Sigmoid colon (tissue), 7 donors: ENCODE measurements around the gene SMURF2. TPM values are rescaled to one million over a fixed set of nuclear protein-coding genes. Genes with fewer than 3 reads are reported as not detected.

Experiments used
- DNase-seq: peaks from one replicate; pipeline ENCODE4 v3.0.0-alpha.2; 2019
- H3K27ac ChIP-seq, 4 donors: fragments of 200-600 bp; sonication (generic); one replicate each; pipeline ENCODE4 v1.5.1; 2016 to 2019; ENCODE audit warnings: mild to moderate bottlenecking in 1 of 4
- H3K27me3 ChIP-seq, 3 donors: fragments of 200-600 bp; sonication (generic); one replicate each; pipeline ENCODE4 v1.5.1; 2019; ENCODE audit warnings: mild to moderate bottlenecking in 1 of 3
- H3K36me3 ChIP-seq, 4 donors: fragments of 200-600 bp; sonication (generic); one replicate each; pipeline ENCODE4 v1.5.1; 2016 to 2019
- H3K4me1 ChIP-seq, 4 donors: fragments of 200-600 bp; sonication (generic); one replicate each; pipeline ENCODE4 v1.5.1; 2017 to 2019
- H3K4me3 ChIP-seq, 4 donors: fragments of 200-600 bp; sonication (generic); one replicate each; pipeline ENCODE4 v1.5.1; 2017 to 2019; ENCODE audit warnings: mild to moderate bottlenecking in 2 of 4, moderate library complexity in 1 of 4
- H3K9me3 ChIP-seq, 4 donors: fragments of 200-600 bp in 3 of 4; sonication (generic) in 3 of 4; one replicate each; pipeline versions ENCODE4 v1.5.1 to v1.6.1; 2013 to 2019
- EP300 ChIP-seq, 4 donors: sonication (generic); formaldehyde crosslinking; IDR thresholded peaks; one replicate each; pipeline ENCODE4 v1.6.1; 2017; ENCODE audit warnings: antibody characterized with exemption in 4 of 4
- POLR2A ChIP-seq, 2 donors: fragments of 450-650 bp; IDR thresholded peaks; one replicate each; pipeline ENCODE4 v1.6.1; 2016; ENCODE audit warnings: antibody characterized with exemption in 2 of 2, mild to moderate bottlenecking in 2 of 2, moderate library complexity in 2 of 2
- POLR2AphosphoS5 ChIP-seq, 4 donors: sonication (generic); formaldehyde crosslinking; IDR thresholded peaks; one replicate each; pipeline ENCODE4 v1.6.1; 2017; ENCODE audit warnings: antibody characterized with exemption in 4 of 4
- WGBS, 2 donors: extraction: QIAGEN DNeasy Blood & Tissue Kit; methylation state at CpG; one replicate each; pipeline ENCODE4 v1.1.7; 2013; 5-methylcytosine and 5-hydroxymethylcytosine counted together
- intact Hi-C: fragments of 100-400 bp; cut with DNase I; formaldehyde crosslinking; loops from one replicate; pipeline ENCODE4 v1.15.1; 2023
- polyA plus RNA-seq, 3 donors: library from polyadenylated mRNA; stranded (reverse); fragments of 200-250 nt; gene quantifications; one replicate each; pipeline ENCODE4 v1.2.3, GENCODE V29; 2013
- total RNA-seq, 4 donors: library from RNA; depleted of rRNA; stranded (reverse); fragments of >200 nt; gene quantifications; one replicate each; pipeline ENCODE4 v1.1.0, GENCODE V29; 2016
- TF ChIP-seq, protein P1 (sequence below), 4 experiments: fragments of 450-650 bp in 3 of 4; fragments of 200-600 bp in 1 of 4; IDR thresholded peaks; one replicate each; pipeline ENCODE4 v1.5.1; 2016 to 2019; ENCODE audit warnings: antibody characterized with exemption in 4 of 4, mild to moderate bottlenecking in 3 of 4, moderate library complexity in 2 of 4
- donor health status: healthy with polysubstance abuse.
- donor health status: Bipolar disorder and iron deficiency.
- donor health status: healthy.

The SMURF2 gene
- total and polyA plus RNA-seq, 7 donors = 5.8 to 30.2 (median 23.8) TPM

GRCh38 chr17:64544742-64545141 lies 117.4 kb downstream of the SMURF2 start:
- Histone ChIP-seq H3K27me3 (no peaks in the 10 kb centered on the region), H3K4me3 (no peak overlapping the region), H3K36me3 (peaks cover 0 to 74% (median 20%) of the 10 kb centered on the region in 4 donors), H3K27ac (no peak overlapping the region), H3K9me3 (no peaks in the 10 kb centered on the region), H3K4me1 (no peaks in the 10 kb centered on the region)
- WGBS, 2 donors = 92 to 94% methylated on average over 2 of the region's 2 CpGs
- intact Hi-C loops = no loop called here
- TF ChIP-seq POLR2A (IDR thresholded peaks at IDR 0.05) (no peak), EP300 (IDR thresholded peaks at IDR 0.05) (no peak), POLR2AphosphoS5 (IDR thresholded peaks at IDR 0.05) (no peak)
- TF ChIP-seq, protein P1, sequence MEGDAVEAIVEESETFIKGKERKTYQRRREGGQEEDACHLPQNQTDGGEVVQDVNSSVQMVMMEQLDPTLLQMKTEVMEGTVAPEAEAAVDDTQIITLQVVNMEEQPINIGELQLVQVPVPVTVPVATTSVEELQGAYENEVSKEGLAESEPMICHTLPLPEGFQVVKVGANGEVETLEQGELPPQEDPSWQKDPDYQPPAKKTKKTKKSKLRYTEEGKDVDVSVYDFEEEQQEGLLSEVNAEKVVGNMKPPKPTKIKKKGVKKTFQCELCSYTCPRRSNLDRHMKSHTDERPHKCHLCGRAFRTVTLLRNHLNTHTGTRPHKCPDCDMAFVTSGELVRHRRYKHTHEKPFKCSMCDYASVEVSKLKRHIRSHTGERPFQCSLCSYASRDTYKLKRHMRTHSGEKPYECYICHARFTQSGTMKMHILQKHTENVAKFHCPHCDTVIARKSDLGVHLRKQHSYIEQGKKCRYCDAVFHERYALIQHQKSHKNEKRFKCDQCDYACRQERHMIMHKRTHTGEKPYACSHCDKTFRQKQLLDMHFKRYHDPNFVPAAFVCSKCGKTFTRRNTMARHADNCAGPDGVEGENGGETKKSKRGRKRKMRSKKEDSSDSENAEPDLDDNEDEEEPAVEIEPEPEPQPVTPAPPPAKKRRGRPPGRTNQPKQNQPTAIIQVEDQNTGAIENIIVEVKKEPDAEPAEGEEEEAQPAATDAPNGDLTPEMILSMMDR (IDR thresholded peaks at IDR 0.05) = no peak
- DNase-seq = no peak

- Histone ChIP-seq H3K9me3 (no peaks in the 10 kb centered on the region), H3K4me1 (no peaks in the 10 kb centered on the region), H3K36me3 (peaks cover 0 to 79% (median 28%) of the 10 kb centered on the region in 4 donors), H3K4me3 (no peak overlapping the region), H3K27me3 (no peaks in the 10 kb centered on the region), H3K27ac (no peak overlapping the region)
- intact Hi-C loops = no loop called here
- TF ChIP-seq EP300 (IDR thresholded peaks at IDR 0.05) (no peak), POLR2AphosphoS5 (IDR thresholded peaks at IDR 0.05) (peak in 2 of 4 donors; percentile 4 to 23)
- 92 to 97% methylated on average over 5 of the region's 5 CpGs for WGBS, 2 donors
- DNase-seq = no peak
Measured at GRCh38 chr17:64540118-64540776, 121.9 kb downstream of the SMURF2 start.

GRCh38 chr17:64538508-64539130 lies 123.5 kb downstream of the SMURF2 start:
- TF ChIP-seq POLR2A (IDR thresholded peaks at IDR 0.05) (no peak), POLR2AphosphoS5 (IDR thresholded peaks at IDR 0.05) (no peak), EP300 (IDR thresholded peaks at IDR 0.05) (no peak)
- TF ChIP-seq, protein P1 (IDR thresholded peaks at IDR 0.05) = no peak
- WGBS, 2 donors = 88 to 90% methylated on average over 7 of the region's 7 CpGs

GRCh38 chr17:64537488-64537887 lies 124.6 kb downstream of the SMURF2 start:
- intact Hi-C loops = no loop called here
- WGBS, 2 donors = 86 to 88% methylated on average over 5 of the region's 5 CpGs
- no peak overlapping the region for H3K27ac ChIP-seq

More at GRCh38 chr17:64538508-64539130, 123.5 kb downstream of the SMURF2 start:
- Histone ChIP-seq H3K27ac (no peak overlapping the region), H3K4me1 (no peaks in the 10 kb centered on the region), H3K9me3 (no peaks in the 10 kb centered on the region), H3K27me3 (no peaks in the 10 kb centered on the region), H3K36me3 (peaks cover 0 to 84% (median 32%) of the 10 kb centered on the region in 4 donors), H3K4me3 (no peak overlapping the region)
- intact Hi-C loops = no loop called here
- no peak for DNase-seq

DNA sequence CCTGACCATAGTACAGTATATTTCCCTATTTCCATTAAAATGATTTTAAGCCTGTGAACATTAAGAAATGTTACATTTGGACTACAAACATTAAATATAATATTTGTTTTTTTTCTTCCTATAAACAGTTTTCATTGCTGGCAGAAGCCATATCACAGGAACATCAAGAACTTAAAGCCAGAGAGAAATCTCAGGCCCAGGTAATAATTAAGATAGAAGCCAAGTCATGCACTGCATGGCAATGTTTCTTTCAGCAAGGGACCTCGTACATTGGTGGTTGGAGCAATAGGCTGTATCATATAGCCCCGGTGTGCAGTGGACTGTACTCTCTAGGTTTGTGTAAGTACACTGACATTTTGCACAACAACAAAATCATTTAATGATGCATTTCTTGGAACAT lies 125.2 kb downstream of the SMURF2 start:
- TF ChIP-seq, protein P1 (IDR thresholded peaks at IDR 0.05) = no peak
- TF ChIP-seq POLR2AphosphoS5 (IDR thresholded peaks at IDR 0.05) = peak in 1 of 4 donors; percentile 6
- no peaks in the 10 kb centered on the region for H3K27me3 ChIP-seq
- intact Hi-C loops = no loop called here
- WGBS, 2 donors = 86 to 93% methylated on average over 2 of the region's 2 CpGs
- no peak for DNase-seq
- H3K36me3 ChIP-seq = peaks cover 0 to 91% (median 43%) of the 10 kb centered on the region in 4 donors
- no peaks in the 10 kb centered on the region for H3K9me3 ChIP-seq
- no peak overlapping the region for H3K4me3 ChIP-seq
- no peaks in the 10 kb centered on the region for H3K4me1 ChIP-seq
- no peak overlapping the region for H3K27ac ChIP-seq

More at GRCh38 chr17:64537488-64537887, 124.6 kb downstream of the SMURF2 start:
- TF ChIP-seq POLR2AphosphoS5 (IDR thresholded peaks at IDR 0.05) (no peak), POLR2A (IDR thresholded peaks at IDR 0.05) (no peak), EP300 (IDR thresholded peaks at IDR 0.05) (no peak)
- TF ChIP-seq, protein P1 (IDR thresholded peaks at IDR 0.05) = no peak
- DNase-seq = no peak
- Histone ChIP-seq H3K4me1 (no peaks in the 10 kb centered on the region), H3K9me3 (no peaks in the 10 kb centered on the region), H3K27me3 (no peaks in the 10 kb centered on the region), H3K4me3 (no peak overlapping the region), H3K36me3 (peaks cover 0 to 91% (median 37%) of the 10 kb centered on the region in 4 donors)
